Measurements from ENCODE around the gene UGT1A5. TPM values are rescaled to one million over a fixed set of nuclear protein-coding genes. Genes with fewer than 3 reads are reported as not detected.
"Not testable (repeated sequence)": the region's sequence is repeated elsewhere in the genome, so short reads cannot be mapped to it uniquely, and the experiment has no call there.

Gene UGT1A5
- polyA plus RNA-seq, 4 donors: not detected

DNA sequence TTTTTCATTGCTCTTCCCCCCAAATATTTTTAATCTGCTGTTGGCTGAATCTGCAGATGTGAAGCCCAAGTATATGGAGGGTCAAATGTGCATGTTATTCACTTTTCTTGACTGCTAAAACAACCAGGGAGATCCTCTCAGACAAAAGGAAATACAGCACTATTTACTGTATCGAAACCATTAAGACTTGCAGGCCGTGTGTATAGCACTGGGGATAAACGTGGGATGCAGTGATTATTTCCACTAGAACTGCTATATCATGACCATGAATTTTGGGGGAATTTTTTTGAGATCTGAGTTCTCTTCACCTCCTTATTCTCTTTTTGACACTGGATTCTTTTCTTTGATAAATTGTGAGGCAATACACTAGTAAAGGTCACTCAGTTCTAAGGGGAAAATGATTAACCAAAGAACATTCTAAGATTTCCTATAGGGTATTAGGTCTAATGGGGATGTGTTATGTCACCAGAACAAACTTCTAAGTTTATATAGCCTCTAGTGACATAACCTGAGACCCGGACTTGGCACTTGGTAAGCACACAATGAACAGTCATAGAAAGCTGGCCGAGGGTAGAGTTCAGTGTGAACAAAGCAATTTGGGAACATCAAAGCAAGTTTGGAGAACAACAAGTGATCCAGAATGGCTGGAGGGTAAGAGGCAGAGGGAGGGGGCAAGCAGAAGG, 32.5 kb downstream of the UGT1A5 start:
- DNase-seq (ENCODE audit: low read depth in 4 of 4, low spot score in 2 of 4): no peak

DNA sequence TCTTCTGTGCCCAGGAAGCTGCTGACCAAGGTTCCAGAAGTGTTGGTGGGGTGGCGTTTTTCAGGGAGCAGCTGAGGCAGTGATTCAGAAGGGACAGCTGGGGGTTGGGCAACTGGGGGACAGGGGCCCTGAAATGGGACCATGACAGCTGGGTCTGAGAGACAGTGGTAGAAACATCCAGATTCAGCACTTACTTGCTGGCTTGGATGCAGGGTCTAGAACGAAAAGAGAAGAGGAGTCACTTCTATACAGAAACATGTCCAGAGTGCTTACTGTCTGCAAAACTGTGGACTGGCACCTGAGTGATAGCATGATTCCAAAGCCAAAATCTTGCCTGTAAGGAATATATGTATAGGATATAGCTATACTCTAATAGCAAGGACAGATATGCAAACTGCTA, 33.1 kb downstream of the UGT1A5 start:
- not testable (repeated sequence) for DNase-seq (ENCODE audit: low read depth in 4 of 4, low spot score in 2 of 4)

DNA sequence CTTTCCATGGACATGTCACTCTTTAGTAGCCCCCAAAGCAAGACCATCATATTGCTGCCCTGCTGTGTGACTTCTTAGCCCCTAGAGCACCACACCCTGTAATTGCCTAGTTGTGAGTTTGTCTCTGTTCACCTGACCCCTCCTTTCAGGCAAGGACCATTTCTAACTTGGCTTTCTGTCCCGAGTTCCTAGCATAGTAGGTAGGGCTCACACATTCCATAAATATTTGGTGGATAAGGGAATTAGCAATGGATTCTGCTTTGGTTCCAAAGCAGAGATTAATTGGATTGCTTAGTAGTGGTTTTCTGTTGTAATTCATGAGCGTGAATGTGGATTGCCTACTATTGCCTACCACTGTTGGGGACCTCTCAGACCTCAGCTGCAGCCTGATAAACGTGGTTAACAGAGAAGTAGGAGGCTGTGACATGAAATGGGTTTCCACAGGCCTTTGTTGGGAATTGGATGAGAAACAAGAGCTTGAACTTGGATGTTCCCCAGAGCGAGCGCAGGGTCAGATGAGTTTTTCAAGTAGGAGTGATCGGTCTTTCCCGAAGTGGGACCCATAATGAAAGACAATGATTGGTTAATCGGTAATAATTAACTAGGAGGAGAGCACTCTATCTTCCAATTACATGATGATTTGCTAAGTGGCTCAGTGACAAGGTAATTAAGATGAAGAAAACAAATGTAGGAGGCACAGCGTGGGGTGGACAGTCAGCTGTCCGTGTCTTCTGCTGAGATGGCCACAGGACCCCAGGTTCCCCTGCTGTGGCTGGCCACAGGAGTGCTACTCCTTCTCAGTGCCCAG, 34.0 kb downstream of the UGT1A5 start:
- no peak for DNase-seq (ENCODE audit: low read depth in 4 of 4, low spot score in 2 of 4)

DNA sequence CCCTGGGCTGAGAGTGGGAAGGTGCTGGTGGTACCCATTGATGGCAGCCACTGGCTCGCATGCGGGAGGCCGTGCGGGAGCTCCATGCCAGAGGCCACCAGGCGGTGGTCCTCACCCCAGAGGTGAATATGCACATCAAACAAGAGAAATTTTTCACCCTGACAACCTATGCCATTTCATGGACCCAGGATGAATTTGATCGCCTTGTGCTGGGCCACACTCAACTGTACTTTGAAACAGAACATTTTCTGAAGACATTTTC, 34.5 kb downstream of the UGT1A5 start:
- DNase-seq (ENCODE audit: low read depth in 4 of 4, low spot score in 2 of 4): no peak

DNA sequence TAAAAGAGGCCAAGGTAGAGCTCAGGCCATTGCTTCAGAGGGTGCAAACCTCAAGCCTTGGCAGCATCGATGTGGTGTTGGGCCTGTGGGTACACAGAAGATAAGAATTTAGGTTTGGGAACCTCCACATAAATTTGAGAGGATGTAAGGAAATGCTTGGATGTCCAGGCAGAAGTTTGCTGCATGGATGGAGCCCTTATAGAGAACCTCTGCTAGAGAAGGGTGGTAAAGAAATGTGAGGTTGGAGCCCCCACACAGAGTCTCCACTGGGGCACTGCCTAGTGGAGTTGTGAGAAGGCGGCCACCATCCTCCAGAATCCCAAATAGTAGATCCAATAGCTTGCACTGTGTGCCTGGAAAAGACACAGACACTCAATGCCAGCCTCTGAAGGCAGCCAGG, 38.0 kb downstream of the UGT1A5 start:
- not testable (repeated sequence) for DNase-seq (ENCODE audit: low read depth in 4 of 4, low spot score in 2 of 4)

DNA sequence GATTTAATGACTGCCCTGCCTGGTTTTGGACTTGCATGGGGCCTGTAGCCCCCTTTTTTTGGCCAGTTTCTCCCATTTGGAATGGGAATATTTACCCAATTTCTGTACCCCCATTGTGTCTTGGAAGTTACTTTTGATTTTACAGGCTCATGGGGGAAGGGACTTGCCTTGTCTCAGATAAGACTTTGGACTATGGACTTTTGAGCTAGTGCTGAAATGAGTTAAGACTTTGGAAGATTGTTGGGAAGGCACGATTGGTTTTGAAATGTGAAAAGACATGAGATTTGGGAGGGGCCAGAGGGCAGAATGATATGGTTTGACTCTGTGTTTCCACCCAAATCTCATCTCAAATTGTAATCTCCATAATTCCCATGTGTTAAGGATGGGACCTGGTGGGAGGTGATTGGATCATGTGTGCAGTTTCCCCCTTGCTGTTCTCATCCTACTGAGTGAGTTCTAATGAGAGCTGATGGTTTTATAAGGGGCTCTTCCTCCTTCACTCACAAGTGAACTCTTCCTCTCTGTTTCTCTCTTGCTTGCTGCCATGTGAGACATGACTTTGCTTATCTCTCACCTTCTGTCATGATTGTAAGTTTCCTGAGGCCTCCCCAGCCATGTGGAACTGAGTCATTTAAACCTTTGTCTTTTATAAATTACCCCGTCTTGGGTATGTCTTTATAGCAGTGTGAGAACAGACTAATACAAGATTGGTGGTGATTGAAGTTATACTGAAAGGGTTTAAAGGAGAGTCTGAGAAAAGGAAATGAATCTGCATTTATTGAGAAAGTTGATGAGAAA, 38.7 kb downstream of the UGT1A5 start:
- DNase-seq (ENCODE audit: low read depth in 4 of 4, low spot score in 2 of 4): not testable (repeated sequence)

DNA sequence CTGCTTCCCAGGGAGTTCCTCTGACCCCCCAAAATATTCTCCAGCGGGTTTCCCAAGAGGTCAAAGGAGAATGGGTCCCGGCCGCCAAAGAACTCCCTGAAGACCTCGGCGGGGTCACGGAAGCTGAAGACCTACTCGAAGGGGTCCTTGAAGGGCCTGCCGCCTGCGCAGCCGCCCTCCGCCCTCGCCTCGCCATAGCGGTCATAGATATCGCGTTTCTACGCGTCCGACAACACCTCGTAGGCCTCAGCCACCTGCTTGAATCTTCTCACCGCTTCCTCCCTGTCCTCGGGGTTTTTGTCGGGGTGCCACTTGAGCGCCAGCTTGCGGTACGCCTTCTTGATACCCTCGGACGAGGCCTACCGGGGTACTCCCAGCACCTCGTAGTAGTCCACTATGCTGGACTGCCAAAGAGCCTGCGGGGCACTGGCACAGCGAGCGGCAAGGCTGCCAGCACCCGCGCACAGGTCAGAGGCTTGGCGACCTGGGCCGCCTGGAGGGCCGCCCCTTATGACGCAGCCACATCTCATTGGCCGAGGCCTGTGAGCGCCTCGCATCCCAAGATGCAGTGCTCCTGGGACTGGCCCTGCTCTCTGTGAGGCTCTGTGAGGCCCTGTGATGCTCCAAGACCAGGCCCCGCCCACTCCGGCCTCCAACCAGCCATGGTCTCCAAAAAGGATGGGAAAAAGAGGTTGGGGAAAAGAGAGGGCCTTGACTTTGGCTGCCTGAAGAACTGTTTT, 42.3 kb downstream of the UGT1A5 start:
- no peak for DNase-seq (ENCODE audit: low read depth in 4 of 4, low spot score in 2 of 4)

DNA sequence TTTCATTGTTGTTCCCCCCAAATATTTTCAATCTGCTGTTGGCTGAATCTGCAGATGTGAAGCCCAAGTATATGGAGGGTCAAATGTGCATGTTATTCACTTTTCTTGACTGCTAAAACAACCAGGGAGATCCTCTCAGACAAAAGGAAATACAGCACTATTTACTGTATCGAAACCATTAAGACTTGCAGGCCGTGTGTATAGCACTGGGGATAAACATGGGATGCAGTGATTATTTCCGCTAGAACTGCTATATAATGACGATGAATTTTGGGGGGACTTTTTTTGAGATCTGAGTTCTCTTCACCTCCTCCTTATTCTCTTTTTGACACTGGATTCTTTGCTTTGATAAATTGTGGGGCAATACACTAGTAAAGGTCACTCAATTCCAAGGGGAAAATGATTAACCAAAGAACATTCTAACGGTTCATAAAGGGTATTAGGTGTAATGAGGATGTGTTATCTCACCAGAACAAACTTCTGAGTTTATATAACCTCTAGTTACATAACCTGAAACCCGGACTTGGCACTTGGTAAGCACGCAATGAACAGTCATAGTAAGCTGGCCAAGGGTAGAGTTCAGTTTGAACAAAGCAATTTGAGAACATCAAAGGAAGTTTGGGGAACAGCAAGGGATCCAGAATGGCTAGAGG, 43.8 kb downstream of the UGT1A5 start:
- no peak for DNase-seq (ENCODE audit: low read depth in 4 of 4, low spot score in 2 of 4)

DNA sequence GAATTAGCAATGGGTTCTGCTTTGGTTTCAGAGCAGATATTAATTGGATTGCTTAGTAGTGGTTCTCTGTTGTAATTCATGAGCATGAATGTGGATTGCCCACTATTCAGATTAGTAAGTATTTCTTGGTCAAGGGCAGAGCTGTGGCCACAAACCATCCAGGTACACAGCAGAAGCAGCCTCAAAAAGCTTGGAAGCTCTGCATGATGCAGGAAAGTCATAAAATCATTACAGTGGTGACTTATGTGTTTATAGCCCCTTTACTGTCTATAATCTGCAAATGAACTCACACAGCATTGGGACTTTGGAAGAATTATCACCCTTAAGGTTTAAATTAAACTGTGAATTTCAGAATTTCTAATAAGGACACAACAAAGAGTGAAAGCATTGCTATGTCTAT, 45.4 kb downstream of the UGT1A5 start:
- DNase-seq (ENCODE audit: low read depth in 4 of 4, low spot score in 2 of 4): no peak

DNA sequence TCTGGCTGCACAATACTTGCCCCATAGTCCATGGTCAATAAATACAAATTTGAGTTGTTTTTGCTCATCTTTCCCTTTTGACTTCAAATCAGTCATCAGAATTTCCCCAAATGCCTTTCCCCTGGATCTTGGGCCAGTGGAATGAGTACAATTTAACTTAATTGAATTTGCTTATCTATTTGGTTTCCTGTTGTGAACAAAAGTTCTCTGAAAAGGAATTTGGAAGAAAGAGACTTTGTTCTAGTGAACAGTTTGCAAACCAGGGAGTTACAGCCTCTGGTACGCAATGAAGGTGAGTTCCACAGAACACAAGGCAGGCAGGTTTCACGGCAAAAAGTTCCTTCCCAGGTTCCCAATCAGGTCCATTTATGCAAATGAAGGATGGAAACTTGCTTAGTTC, 46.1 kb downstream of the UGT1A5 start:
- DNase-seq (ENCODE audit: low read depth in 4 of 4, low spot score in 2 of 4): no peak

DNA sequence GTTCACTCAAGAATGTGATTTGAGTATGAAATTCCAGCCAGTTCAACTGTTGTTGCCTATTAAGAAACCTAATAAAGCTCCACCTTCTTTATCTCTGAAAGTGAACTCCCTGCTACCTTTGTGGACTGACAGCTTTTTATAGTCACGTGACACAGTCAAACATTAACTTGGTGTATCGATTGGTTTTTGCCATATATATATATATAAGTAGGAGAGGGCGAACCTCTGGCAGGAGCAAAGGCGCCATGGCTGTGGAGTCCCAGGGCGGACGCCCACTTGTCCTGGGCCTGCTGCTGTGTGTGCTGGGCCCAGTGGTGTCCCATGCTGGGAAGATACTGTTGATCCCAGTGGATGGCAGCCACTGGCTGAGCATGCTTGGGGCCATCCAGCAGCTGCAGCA, 47.3 kb downstream of the UGT1A5 start, which contains the start of gene UGT1A1:
Gene UGT1A1, plus strand, starts transcription at position 228 of the 400 bp plus-strand sequence. Its CDS starts 18 bp downstream, at position 246.
- no peak for DNase-seq (ENCODE audit: low read depth in 4 of 4, low spot score in 2 of 4)

DNA sequence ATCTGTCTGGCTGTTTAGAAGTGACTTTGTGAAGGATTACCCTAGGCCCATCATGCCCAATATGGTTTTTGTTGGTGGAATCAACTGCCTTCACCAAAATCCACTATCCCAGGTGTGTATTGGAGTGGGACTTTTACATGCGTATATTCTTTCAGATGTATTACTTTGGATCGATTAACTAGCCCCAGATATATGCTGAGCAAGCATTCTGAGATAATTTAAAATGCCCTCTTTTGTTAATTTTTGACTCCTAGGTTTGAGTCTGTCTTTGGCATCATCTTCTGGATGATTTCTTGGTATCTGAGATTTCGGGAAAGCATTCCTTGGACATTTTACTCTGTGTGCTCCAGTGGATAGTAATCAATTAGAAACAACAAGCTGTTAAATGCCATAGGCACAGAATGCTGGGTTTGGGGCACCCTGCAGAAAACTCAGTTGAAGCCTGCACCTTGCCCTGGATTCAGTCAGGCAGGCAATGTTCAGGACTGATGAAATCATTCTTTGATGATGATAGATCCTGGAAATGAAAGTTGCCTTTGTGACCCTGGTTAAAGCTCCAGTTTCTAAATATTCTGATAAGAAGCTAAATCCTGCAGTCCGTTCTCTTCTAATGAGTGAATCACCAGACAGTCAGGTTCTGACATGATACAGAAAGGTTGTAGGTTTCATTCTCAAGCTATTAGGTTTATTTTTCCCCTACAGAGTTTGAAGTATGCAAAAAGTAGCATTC, 48.5 kb downstream of the UGT1A5 start:
- DNase-seq (ENCODE audit: low read depth in 4 of 4, low spot score in 2 of 4): no peak

DNA sequence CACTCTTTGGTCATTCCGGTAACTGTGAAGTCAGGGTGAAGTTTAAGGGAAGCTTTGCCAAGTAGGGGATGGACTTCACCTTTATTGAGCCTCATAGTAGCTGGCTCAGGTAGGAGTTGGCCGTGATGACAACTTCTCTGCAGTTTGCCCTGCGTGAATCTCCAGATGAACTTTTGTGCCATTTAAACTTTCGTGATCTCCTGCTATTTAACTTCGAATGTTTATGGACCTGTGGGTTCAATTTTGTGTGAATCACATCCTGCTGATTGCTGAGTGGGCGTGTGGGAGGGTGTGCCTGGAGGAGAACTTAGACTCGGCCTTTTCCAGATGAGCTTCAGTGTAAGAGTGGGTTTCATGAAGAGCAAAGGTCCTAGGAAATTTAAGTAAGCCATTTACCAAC, 51.6 kb downstream of the UGT1A5 start:
- no peak for DNase-seq (ENCODE audit: low read depth in 4 of 4, low spot score in 2 of 4)

DNA sequence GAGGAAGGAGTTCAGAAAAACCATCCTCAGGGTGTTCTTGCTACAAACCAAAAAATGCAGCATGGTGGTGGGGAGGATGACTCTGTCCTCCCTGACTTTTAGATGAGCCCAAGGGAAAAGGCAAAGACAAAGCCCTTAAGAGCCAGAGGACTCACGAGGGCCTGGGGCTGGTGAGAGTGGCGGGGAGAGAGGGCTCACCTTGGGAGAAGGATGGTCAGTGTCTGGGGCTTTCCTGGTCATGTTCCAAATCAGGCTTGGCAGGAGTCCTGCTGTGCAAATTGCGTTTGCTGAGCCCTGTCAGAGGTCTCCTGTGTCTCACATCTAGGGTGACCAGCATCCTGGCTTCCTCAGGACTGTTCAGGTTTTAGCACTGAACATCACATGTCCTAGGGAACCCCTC, 52.1 kb downstream of the UGT1A5 start:
- DNase-seq (ENCODE audit: low read depth in 4 of 4, low spot score in 2 of 4): no peak

DNA sequence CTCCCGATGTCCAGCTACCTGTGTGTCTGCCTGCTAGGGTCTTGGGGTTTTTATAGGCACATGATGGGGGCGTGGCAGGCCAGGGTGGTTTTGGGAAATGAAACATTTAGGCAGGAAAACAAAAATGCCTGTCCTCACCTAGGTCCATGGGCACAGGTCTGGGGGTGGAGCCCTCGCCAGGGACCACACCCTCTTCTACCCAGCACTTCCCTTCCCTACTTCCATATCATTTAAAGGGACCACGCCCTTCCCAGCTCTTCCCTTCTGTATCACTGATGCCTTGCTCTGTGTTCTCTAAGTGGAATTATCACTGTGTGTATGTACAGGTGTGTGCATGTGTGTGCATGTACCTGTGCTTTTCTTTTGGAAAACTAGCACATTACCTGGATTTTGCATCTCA, 53.7 kb downstream of the UGT1A5 start:
- DNase-seq (ENCODE audit: low read depth in 4 of 4, low spot score in 2 of 4): no peak

DNA sequence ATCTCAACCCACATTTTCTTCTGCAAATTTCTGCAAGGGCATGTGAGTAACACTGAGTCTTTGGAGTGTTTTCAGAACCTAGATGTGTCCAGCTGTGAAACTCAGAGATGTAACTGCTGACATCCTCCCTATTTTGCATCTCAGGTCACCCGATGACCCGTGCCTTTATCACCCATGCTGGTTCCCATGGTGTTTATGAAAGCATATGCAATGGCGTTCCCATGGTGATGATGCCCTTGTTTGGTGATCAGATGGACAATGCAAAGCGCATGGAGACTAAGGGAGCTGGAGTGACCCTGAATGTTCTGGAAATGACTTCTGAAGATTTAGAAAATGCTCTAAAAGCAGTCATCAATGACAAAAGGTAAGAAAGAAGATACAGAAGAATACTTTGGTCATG, 55.4 kb downstream of the UGT1A5 start:
- no peak for DNase-seq (ENCODE audit: low read depth in 4 of 4, low spot score in 2 of 4)

DNA sequence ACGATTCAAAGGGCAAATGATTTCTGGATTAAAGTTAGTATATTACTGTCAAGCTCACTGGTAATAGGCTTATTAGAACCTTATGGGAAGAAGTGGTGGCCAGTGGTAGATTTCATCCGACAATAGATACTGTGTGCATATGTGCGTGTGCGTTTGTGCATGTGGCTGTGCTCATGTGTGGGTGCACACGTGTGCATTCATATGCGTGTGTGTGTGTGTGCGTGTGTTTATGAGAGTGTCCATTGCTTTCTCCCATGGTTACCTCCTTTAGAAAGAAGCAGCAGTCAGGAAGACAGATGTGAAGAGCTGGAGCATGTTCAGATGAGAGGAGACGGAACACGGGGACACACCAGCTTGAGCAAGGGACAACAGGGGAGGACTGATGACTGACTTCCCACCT, 56.6 kb downstream of the UGT1A5 start:
- no peak for DNase-seq (ENCODE audit: low read depth in 4 of 4, low spot score in 2 of 4)

DNA sequence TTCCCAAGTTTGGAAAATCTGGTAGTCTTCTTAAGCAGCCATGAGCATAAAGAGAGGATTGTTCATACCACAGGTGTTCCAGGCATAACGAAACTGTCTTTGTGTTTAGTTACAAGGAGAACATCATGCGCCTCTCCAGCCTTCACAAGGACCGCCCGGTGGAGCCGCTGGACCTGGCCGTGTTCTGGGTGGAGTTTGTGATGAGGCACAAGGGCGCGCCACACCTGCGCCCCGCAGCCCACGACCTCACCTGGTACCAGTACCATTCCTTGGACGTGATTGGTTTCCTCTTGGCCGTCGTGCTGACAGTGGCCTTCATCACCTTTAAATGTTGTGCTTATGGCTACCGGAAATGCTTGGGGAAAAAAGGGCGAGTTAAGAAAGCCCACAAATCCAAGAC, 59.4 kb downstream of the UGT1A5 start:
- DNase-seq (ENCODE audit: low read depth in 4 of 4, low spot score in 2 of 4): no peak

DNA sequence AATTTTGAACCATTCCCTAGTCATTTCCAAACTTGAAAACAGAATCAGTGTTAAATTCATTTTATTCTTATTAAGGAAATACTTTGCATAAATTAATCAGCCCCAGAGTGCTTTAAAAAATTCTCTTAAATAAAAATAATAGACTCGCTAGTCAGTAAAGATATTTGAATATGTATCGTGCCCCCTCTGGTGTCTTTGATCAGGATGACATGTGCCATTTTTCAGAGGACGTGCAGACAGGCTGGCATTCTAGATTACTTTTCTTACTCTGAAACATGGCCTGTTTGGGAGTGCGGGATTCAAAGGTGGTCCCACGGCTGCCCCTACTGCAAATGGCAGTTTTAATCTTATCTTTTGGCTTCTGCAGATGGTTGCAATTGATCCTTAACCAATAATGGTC, 59.9 kb downstream of the UGT1A5 start:
- no peak for DNase-seq (ENCODE audit: low read depth in 4 of 4, low spot score in 2 of 4)

DNA sequence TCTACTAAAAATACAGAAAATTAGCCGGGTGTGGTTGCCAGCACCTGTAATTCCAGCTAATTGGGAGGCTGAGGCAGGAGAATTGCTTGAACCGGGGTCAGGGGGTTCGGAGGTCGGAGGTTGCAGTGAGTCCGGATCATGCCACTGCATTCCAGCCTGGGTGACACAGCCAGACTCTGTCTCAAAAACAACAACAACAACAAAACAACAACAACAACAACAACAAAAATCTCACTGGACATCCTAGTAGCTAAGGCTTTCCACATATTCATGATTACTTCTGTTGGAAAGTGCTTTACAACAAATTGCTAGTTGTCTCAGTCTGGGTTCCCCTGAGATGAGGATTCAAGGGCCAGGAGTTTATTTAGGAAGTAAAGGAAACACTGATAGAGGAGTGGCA, 61.1 kb downstream of the UGT1A5 start:
- no peak for DNase-seq (ENCODE audit: low read depth in 4 of 4, low spot score in 2 of 4)

Data from left renal cortex interstitium (tissue), 4 donors.